PC-9 (cell line): Measurements from ENCODE around the gene GFER. TPM values are rescaled to one million over a fixed set of nuclear protein-coding genes. Genes with fewer than 3 reads are reported as not detected.

ENCODE experiments used
- BruUV-seq: library from RNA; stranded (reverse); fragments of 400-500 nt; replicated peaks from 2 replicates; lab custom pipeline; 2021; lab: Mats Ljungman, UMichigan
- CTCF ChIA-PET: fragments of 300-600 bp; sonication (Branson Sonifier 250); formaldehyde crosslinking; loops from one replicate; lab custom pipeline; 2022; ENCODE audit warnings: antibody characterized with exemption; lab: Charles Lee
- POLR2A ChIA-PET: fragments of 300-600 bp; sonication (Branson Sonifier 250); formaldehyde crosslinking; loops from one replicate; lab custom pipeline; 2022; ENCODE audit warnings: antibody characterized with exemption; ENCODE audit not compliant: unreplicated experiment; lab: Charles Lee
- DNase-seq, 2 experiments: peaks; one replicate each; pipeline versions ENCODE4 v3.0.0 to v3.0.0-alpha.2; 2015 to 2022; ENCODE audit warnings: mixed read lengths in 1 of 2
- H2AFZ ChIP-seq: fragments of 200-600 bp; sonication (generic); 2 replicates; pipeline ENCODE4 v1.8.1; 2017; ENCODE audit warnings: antibody characterized with exemption
- H3F3A ChIP-seq: fragments of 200-600 bp; sonication (generic); 2 replicates; pipeline ENCODE4 v1.8.1; 2017; ENCODE audit warnings: antibody characterized with exemption, mild to moderate bottlenecking, low read depth; ENCODE audit not compliant: insufficient read depth
- H3K27ac ChIP-seq: fragments of 200-600 bp; sonication (generic); 2 replicates; pipeline ENCODE4 v1.6.1; 2016; ENCODE audit warnings: mixed run types
- H3K27me3 ChIP-seq: fragments of 200-600 bp; sonication (generic); 2 replicates; pipeline ENCODE4 v1.6.1; 2016; ENCODE audit warnings: low read depth, mixed run types; ENCODE audit not compliant: insufficient read depth
- H3K36me3 ChIP-seq: fragments of 200-600 bp; sonication (generic); 2 replicates; pipeline ENCODE4 v1.6.1; 2016; ENCODE audit warnings: low read depth, mixed run types
- H3K4me1 ChIP-seq: fragments of 200-600 bp; sonication (generic); replicated peaks from 2 replicates; pipeline ENCODE4 v1.6.1; 2016; ENCODE audit warnings: mixed run types; ENCODE audit not compliant: insufficient read depth
- H3K4me2 ChIP-seq: fragments of 200-600 bp; sonication (generic); 2 replicates; pipeline ENCODE4 v1.6.1; 2017; ENCODE audit warnings: mixed run types
- H3K4me3 ChIP-seq: fragments of 200-600 bp; sonication (generic); 2 replicates; pipeline ENCODE4 v1.6.1; 2016; ENCODE audit warnings: mixed run types
- H3K79me2 ChIP-seq: fragments of 200-600 bp; sonication (generic); 2 replicates; pipeline ENCODE4 v1.6.1; 2017; ENCODE audit warnings: low read depth, mixed run types
- H3K9me2 ChIP-seq: fragments of 200-600 bp; sonication (generic); 2 replicates; pipeline ENCODE4 v1.8.1; 2017; ENCODE audit warnings: mild to moderate bottlenecking; ENCODE audit not compliant: insufficient read depth
- H3K9me3 ChIP-seq: fragments of 200-600 bp; sonication (generic); 2 replicates; pipeline ENCODE4 v1.8.1; 2016; ENCODE audit warnings: low read depth; ENCODE audit not compliant: insufficient read depth
- H4K20me1 ChIP-seq: fragments of 200-600 bp; sonication (generic); 2 replicates; pipeline ENCODE4 v1.8.1; 2017; ENCODE audit not compliant: insufficient read depth
- CTCF ChIP-seq: fragments of 200-600 bp; sonication (generic); conservative IDR thresholded peaks from 2 replicates; pipeline ENCODE4 v1.6.1; 2017; ENCODE audit warnings: mixed run types, antibody characterized with exemption, mild to moderate bottlenecking, moderate library complexity
- EZH2 ChIP-seq: fragments of 200-600 bp; sonication (generic); IDR thresholded peaks from 2 replicates; pipeline ENCODE4 v1.8.0; 2017; ENCODE audit warnings: antibody characterized with exemption, low read depth
- intact Hi-C: fragments of 100-400 bp; cut with micrococcal nuclease; formaldehyde crosslinking; loops from one replicate; pipeline ENCODE4 v1.10.0; 2022; ENCODE audit not compliant: unreplicated experiment
- total RNA-seq: library from RNA; stranded (reverse); gene quantifications from 2 replicates; pipeline ENCODE4 v1.2.3, GENCODE V29; 2021

GFER gene
- total RNA-seq, 1 experiment from 2014 or later: 59.7 TPM

GRCh38 chr16:1949507-1949906 lies 34.5 kb upstream of the GFER start:
- no peaks in the 10 kb centered on the region for H3K4me1 ChIP-seq
- H3K36me3 ChIP-seq: no peaks in the 10 kb centered on the region
- no peaks in the 10 kb centered on the region for H3K9me2 ChIP-seq
- H2AFZ ChIP-seq: no peak overlapping the region
- H3K4me2 ChIP-seq: no peak overlapping the region
- H3K27ac ChIP-seq: no peak overlapping the region
- peaks cover under 1% of the 10 kb centered on the region; the same call in 1 of the 2 replicates for H3F3A ChIP-seq
- no peaks in the 10 kb centered on the region for H3K79me2 ChIP-seq
- no peak overlapping the region for H3K4me3 ChIP-seq
- no peaks in the 10 kb centered on the region for H4K20me1 ChIP-seq
- no peak for TF ChIP-seq EZH2
- TF ChIP-seq CTCF: no peak
- CTCF ChIA-PET: interaction anchor here (0.5 to 0.7 kb wide), 2 partner anchors 8 to 84 kb away, joined by 3 to 6 read pairs; no protein-coding TSS in a partner anchor
- intact Hi-C loops: no loop called here
- no peaks in the 10 kb centered on the region for H3K9me3 ChIP-seq
- DNase-seq: no peak
- H3K27me3 ChIP-seq: no peaks in the 10 kb centered on the region
- no TSS peak for BruUV-seq
- POLR2A ChIA-PET: no interaction called here

DNA sequence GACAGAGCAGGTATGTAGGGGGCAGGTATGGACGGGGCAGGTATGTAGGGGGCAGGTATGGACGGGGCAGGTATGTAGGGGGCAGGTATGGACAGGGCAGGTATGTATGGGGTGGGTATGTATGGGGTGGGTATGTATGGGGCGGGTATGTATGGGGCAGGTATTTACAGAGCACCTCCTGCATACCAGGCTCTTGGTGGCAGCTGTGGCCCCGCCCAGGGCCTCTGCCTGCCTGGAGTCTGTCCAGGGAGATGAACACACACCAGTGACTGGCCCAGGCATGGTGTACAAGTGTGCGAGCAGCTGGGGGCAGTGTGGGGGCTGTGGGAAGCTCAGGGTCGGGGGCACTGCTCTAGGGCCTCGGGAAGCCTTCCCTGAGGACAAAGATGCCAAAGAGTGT lies 33.9 kb upstream of the GFER start:
- Histone ChIP-seq H3K27me3 (no peaks in the 10 kb centered on the region), H2AFZ (no peak overlapping the region), H3K9me2 (no peaks in the 10 kb centered on the region), H3K9me3 (no peaks in the 10 kb centered on the region), H3K36me3 (no peaks in the 10 kb centered on the region), H3K27ac (no peak overlapping the region), H3F3A (no peaks in the 10 kb centered on the region), H3K79me2 (no peaks in the 10 kb centered on the region), H4K20me1 (no peaks in the 10 kb centered on the region), H3K4me1 (no peaks in the 10 kb centered on the region), H3K4me2 (no peak overlapping the region), H3K4me3 (no peak overlapping the region)
- CTCF ChIA-PET: no interaction called here
- peak in 1 of 2 experiments; percentile 35 for DNase-seq
- intact Hi-C loops: no loop called here
- TF ChIP-seq EZH2 (no peak), CTCF (no peak)
- BruUV-seq: no TSS peak
- POLR2A ChIA-PET: interaction anchor here (0.5 kb wide), 1 partner anchor 12 kb away, joined by 6 read pairs; no protein-coding TSS in a partner anchor

GRCh38 chr16:1950559-1950958 lies 33.4 kb upstream of the GFER start:
- no peaks in the 10 kb centered on the region for H3K9me3 ChIP-seq
- H3K9me2 ChIP-seq: no peaks in the 10 kb centered on the region
- DNase-seq: no peak
- TF ChIP-seq CTCF (no peak), EZH2 (no peak)
- no TSS peak for BruUV-seq
- H2AFZ ChIP-seq: no peak overlapping the region
- H3K79me2 ChIP-seq: no peaks in the 10 kb centered on the region
- no peak overlapping the region for H3K4me3 ChIP-seq
- no peaks in the 10 kb centered on the region for H3K36me3 ChIP-seq
- H3F3A ChIP-seq: no peaks in the 10 kb centered on the region
- no peaks in the 10 kb centered on the region for H3K4me1 ChIP-seq
- intact Hi-C loops: no loop called here
- no peaks in the 10 kb centered on the region for H4K20me1 ChIP-seq
- H3K4me2 ChIP-seq: no peak overlapping the region
- CTCF ChIA-PET: no interaction called here
- no peak overlapping the region for H3K27ac ChIP-seq
- H3K27me3 ChIP-seq: no peaks in the 10 kb centered on the region
- POLR2A ChIA-PET: interaction anchor here (0.5 kb wide), 1 partner anchor 12 kb away, joined by 6 read pairs; no protein-coding TSS in a partner anchor
